HCT116 (cell line): Measurements from ENCODE around the gene WDFY2. TPM values are rescaled to one million over a fixed set of nuclear protein-coding genes. Genes with fewer than 3 reads are reported as not detected.

Experiments used
- ATAC-seq: fragments of 200-7000 bp; cut with Tn5 transposase; 2 replicates; pipeline ENCODE4 v1.9.1; 2020; ENCODE audit warnings: mild to moderate bottlenecking, moderate library complexity
- BruUV-seq: library from RNA; stranded (reverse); fragments of 400-500 nt; replicated peaks from 2 replicates; lab custom pipeline; 2021; lab: Mats Ljungman, UMichigan
- CTCF ChIA-PET: fragments of 300-600 bp; sonication (Branson Sonifier 250); formaldehyde crosslinking; loops from one replicate; lab custom pipeline; 2021; ENCODE audit warnings: antibody characterized with exemption; lab: Charles Lee
- POLR2A ChIA-PET: fragments of 300-600, 350-600 bp; sonication (Branson Sonifier 250); formaldehyde crosslinking; loops from one replicate; lab custom pipeline; 2021; ENCODE audit warnings: antibody characterized with exemption; lab: Charles Lee
- RAD21 ChIA-PET, 2 experiments: fragments of 300-600 bp; sonication (Branson Sonifier 250); formaldehyde crosslinking; loops; one replicate each; lab custom pipeline; 2023; ENCODE audit warnings: low total read pairs in 2 of 2; ENCODE audit not compliant: uncharacterized antibody in 2 of 2, unreplicated experiment in 2 of 2, low non-redundant PET in 1 of 2; lab: Charles Lee
- DNase-seq: peaks from one replicate; pipeline ENCODE4 v3.0.0-alpha.2; 2010; ENCODE audit warnings: low read depth, low spot score
- H2AFZ ChIP-seq: fragments of 200-600 bp; shearing (Covaris generic), sonication (generic); 2 replicates; pipeline ENCODE4 v1.6.1; 2017; ENCODE audit warnings: low read depth, mixed run types, mixed read lengths, antibody characterized with exemption, low read length; ENCODE audit not compliant: poor library complexity, severe bottlenecking
- H3K27ac ChIP-seq: 2 replicates; pipeline ENCODE4 v1.5.1; 2012; ENCODE audit warnings: low read depth, low read length
- H3K27me3 ChIP-seq: fragments of 200-600 bp; sonication (generic); 2 replicates; pipeline ENCODE4 v1.6.1; 2016; ENCODE audit warnings: mixed run types, low read length, mixed read lengths; ENCODE audit not compliant: insufficient read depth
- H3K36me3 ChIP-seq, 2 experiments: fragments of 200-500 bp in 1 of 2; fragments of 200-600 bp in 1 of 2; sonication (Bioruptor generic) in 1 of 2; sonication (generic) in 1 of 2; 2 replicates each; pipeline versions ENCODE4 v1.5.1 to v1.6.1; 2014 to 2016; ENCODE audit warnings: low read length in 2 of 2, inconsistent platforms in 1 of 2, mixed read lengths in 1 of 2, mixed run types in 1 of 2; ENCODE audit not compliant: insufficient read depth in 2 of 2, control insufficient read depth in 1 of 2
- H3K4me1 ChIP-seq, 2 experiments: fragments of 200-600 bp in 1 of 2; sonication (generic) in 1 of 2; 2 replicates each; pipeline versions ENCODE4 v1.5.1 to v1.6.1; 2012 to 2017; ENCODE audit warnings: low read length in 2 of 2, inconsistent platforms in 1 of 2, mild to moderate bottlenecking in 1 of 2, mixed read lengths in 1 of 2, mixed run types in 1 of 2, moderate library complexity in 1 of 2; ENCODE audit not compliant: insufficient read depth in 2 of 2, control insufficient read depth in 1 of 2
- H3K4me2 ChIP-seq: fragments of 200-600 bp; sonication (generic); 2 replicates; pipeline ENCODE4 v1.6.1; 2017; ENCODE audit warnings: mixed run types, low read length, mixed read lengths
- H3K4me3 ChIP-seq, 2 experiments: fragments of 200-600 bp in 1 of 2; sonication (generic) in 1 of 2; replicated peaks in 1 of 2; 2 replicates each; pipeline ENCODE4 v1.5.1; 2011 to 2016; ENCODE audit warnings: low read length in 2 of 2, control low read depth in 1 of 2, low read depth in 1 of 2, mild to moderate bottlenecking in 1 of 2, mixed read lengths in 1 of 2, mixed run types in 1 of 2
- H3K79me2 ChIP-seq: fragments of 200-600 bp; sonication (generic); 2 replicates; pipeline ENCODE4 v1.6.1; 2017; ENCODE audit warnings: mild to moderate bottlenecking, mixed run types, low read length, moderate library complexity, mixed read lengths; ENCODE audit not compliant: insufficient read depth
- H3K9ac ChIP-seq: fragments of 200-600 bp; sonication (generic); 2 replicates; pipeline ENCODE4 v1.6.1; 2016; ENCODE audit warnings: low read length, mixed read lengths
- H3K9me2 ChIP-seq: fragments of 200-600 bp; sonication (generic), shearing (Covaris generic); 2 replicates; pipeline ENCODE4 v1.6.1; 2017; ENCODE audit warnings: mixed run types, mild to moderate bottlenecking, moderate library complexity; ENCODE audit not compliant: insufficient read depth
- H3K9me3 ChIP-seq, 2 experiments: fragments of 200-500 bp in 1 of 2; fragments of 200-600 bp in 1 of 2; sonication (Bioruptor generic) in 1 of 2; sonication (generic) in 1 of 2; 2 replicates each; pipeline ENCODE4 v1.6.1; 2014 to 2017; ENCODE audit warnings: low read length in 2 of 2, mixed read lengths in 2 of 2, inconsistent platforms in 1 of 2, low read depth in 1 of 2, mild to moderate bottlenecking in 1 of 2, mixed run types in 1 of 2, moderate library complexity in 1 of 2; ENCODE audit not compliant: control insufficient read depth in 1 of 2, insufficient read depth in 1 of 2
- H4K20me1 ChIP-seq: fragments of 200-600 bp; sonication (generic), shearing (Covaris generic); 2 replicates; pipeline ENCODE4 v1.6.1; 2017; ENCODE audit warnings: mixed run types, mild to moderate bottlenecking, moderate library complexity; ENCODE audit not compliant: insufficient read depth
- CBX3 ChIP-seq: IDR thresholded peaks from 2 replicates; pipeline ENCODE4 v1.6.1; 2012; ENCODE audit warnings: low read depth
- ELF1 ChIP-seq: IDR thresholded peaks from 2 replicates; pipeline ENCODE4 v1.6.1; 2012; ENCODE audit warnings: low read depth, borderline replicate concordance
- EZH2phosphoT487 ChIP-seq: fragments of 200-600 bp; IDR thresholded peaks from 2 replicates; pipeline ENCODE4 v1.6.1; 2018; ENCODE audit warnings: antibody characterized with exemption, borderline replicate concordance
- FOSL1 ChIP-seq: IDR thresholded peaks from 2 replicates; pipeline ENCODE4 v1.6.1; 2012; ENCODE audit warnings: low read depth
- MAX ChIP-seq: IDR thresholded peaks from 2 replicates; pipeline ENCODE4 v1.6.1; 2012
- POLR2A ChIP-seq: IDR thresholded peaks from 2 replicates; pipeline ENCODE4 v1.7.0; 2011; ENCODE audit warnings: borderline replicate concordance; ENCODE audit not compliant: insufficient read depth, insufficient read length; ENCODE audit errors: extremely low read depth
- POLR2AphosphoS5 ChIP-seq: IDR thresholded peaks from 2 replicates; pipeline ENCODE4 v1.6.1; 2011; ENCODE audit warnings: mild to moderate bottlenecking, low read depth, low read length, moderate library complexity
- SP1 ChIP-seq: IDR thresholded peaks from 2 replicates; pipeline ENCODE4 v1.6.1; 2012; ENCODE audit warnings: low read depth
- SRF ChIP-seq: IDR thresholded peaks from 2 replicates; pipeline ENCODE4 v1.6.1; 2012; ENCODE audit warnings: low read depth
- YY1 ChIP-seq: IDR thresholded peaks from 2 replicates; pipeline ENCODE4 v1.6.1; 2011; ENCODE audit warnings: low read length, low read depth, moderate library complexity, mild to moderate bottlenecking; ENCODE audit not compliant: insufficient replicate concordance; ENCODE audit errors: extremely low read depth
- intact Hi-C: fragments of 100-400 bp; cut with micrococcal nuclease; formaldehyde crosslinking; loops from 2 replicates; pipeline ENCODE4 v1.10.0; 2022
- total RNA-seq: library from RNA; stranded (reverse); gene quantifications from one replicate; pipeline ENCODE4 v1.2.1, GENCODE V29; 2021; ENCODE audit not compliant: unreplicated experiment
- TF ChIP-seq, protein P1 (sequence below), 3 experiments: fragments of 200-600 bp in 1 of 3; sonication (generic) in 1 of 3; IDR thresholded peaks in 2 of 3; conservative IDR thresholded peaks in 1 of 3; 2 replicates each; pipeline ENCODE4 v1.5.1; 2012 to 2017; ENCODE audit warnings: low read depth in 2 of 3, low read length in 2 of 3, antibody characterized with exemption in 1 of 3, borderline replicate concordance in 1 of 3, control low read depth in 1 of 3, mild to moderate bottlenecking in 1 of 3, mixed read lengths in 1 of 3, mixed run types in 1 of 3, moderate library complexity in 1 of 3; ENCODE audit not compliant: insufficient read depth in 1 of 3

WDFY2 gene
- total RNA-seq, 1 experiment from 2014 or later, result 6.1 TPM

DNA sequence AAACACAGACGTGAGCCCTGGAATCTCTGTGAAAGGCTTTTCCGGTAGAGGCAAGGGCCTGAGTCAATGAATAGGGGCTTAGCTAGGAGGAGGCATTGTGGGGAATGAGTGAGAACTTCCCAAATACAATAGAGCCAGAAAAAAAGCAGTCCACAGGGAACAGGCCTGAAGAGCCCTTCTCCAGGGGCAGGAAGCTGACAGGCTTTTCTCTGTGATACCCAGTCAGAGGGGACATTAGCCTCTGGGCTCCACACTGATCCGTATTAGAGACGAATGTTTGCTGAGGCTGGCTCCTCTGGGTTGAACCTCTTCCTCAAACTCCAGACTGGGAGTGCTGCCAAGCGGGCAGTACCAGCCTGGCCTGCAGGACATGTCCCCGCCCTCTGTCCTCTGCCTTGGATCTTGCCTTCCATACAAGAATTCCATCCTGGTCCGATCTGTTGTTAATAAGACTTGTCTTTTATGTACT is 217.4 kb downstream of the WDFY2 start:
- ChIA-PET RAD21 (no interaction called here), POLR2A (interaction anchor here (0.8 to 2.6 kb wide), 3 partner anchors 8 to 358 kb away, joined by 3 to 9 read pairs (median 3); partner anchors contain the start of gene INTS6), CTCF (interaction anchor here (0.7 to 1.3 kb wide), 6 partner anchors 13 to 676 kb away, joined by 3 to 9 read pairs (median 4); no protein-coding TSS in a partner anchor)
- ATAC-seq, result no peak
- H3K79me2 ChIP-seq, result no peaks in the 10 kb centered on the region
- H3K27ac ChIP-seq, result no peak overlapping the region
- no peaks in the 10 kb centered on the region for H4K20me1 ChIP-seq
- no peak overlapping the region for H3K9ac ChIP-seq
- H3K9me2 ChIP-seq, result no peaks in the 10 kb centered on the region
- no peak overlapping the region; a peak in 1 of 4 replicates for H3K4me3 ChIP-seq
- no TSS peak for BruUV-seq
- no peak overlapping the region for H2AFZ ChIP-seq
- DNase-seq, result no peak
- H3K27me3 ChIP-seq, result no peaks in the 10 kb centered on the region
- H3K4me1 ChIP-seq, result peaks cover 22 to 37% of the 10 kb centered on the region in 2 experiments
- H3K9me3 ChIP-seq, result no peaks in the 10 kb centered on the region
- intact Hi-C loops, result loop anchor here (2.0 to 5.0 kb wide), 2 partner anchors 349 to 651 kb away; partner anchors contain the start of genes INTS6 and VPS36
- peak overlapping the region; percentile 95 for H3K4me2 ChIP-seq
- no peak for TF ChIP-seq YY1
- TF ChIP-seq ELF1, result no peak
- no peak for TF ChIP-seq POLR2AphosphoS5
- no peak for TF ChIP-seq FOSL1
- no peak for TF ChIP-seq EZH2phosphoT487
- no peak for TF ChIP-seq SP1
- TF ChIP-seq, protein P1, sequence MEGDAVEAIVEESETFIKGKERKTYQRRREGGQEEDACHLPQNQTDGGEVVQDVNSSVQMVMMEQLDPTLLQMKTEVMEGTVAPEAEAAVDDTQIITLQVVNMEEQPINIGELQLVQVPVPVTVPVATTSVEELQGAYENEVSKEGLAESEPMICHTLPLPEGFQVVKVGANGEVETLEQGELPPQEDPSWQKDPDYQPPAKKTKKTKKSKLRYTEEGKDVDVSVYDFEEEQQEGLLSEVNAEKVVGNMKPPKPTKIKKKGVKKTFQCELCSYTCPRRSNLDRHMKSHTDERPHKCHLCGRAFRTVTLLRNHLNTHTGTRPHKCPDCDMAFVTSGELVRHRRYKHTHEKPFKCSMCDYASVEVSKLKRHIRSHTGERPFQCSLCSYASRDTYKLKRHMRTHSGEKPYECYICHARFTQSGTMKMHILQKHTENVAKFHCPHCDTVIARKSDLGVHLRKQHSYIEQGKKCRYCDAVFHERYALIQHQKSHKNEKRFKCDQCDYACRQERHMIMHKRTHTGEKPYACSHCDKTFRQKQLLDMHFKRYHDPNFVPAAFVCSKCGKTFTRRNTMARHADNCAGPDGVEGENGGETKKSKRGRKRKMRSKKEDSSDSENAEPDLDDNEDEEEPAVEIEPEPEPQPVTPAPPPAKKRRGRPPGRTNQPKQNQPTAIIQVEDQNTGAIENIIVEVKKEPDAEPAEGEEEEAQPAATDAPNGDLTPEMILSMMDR (IDR thresholded peaks at IDR 0.05 in 2 of 3, conservative IDR thresholded peaks at IDR 0.05 in 1 of 3; ENCODE audit: borderline replicate concordance in 1 of 3, insufficient read depth in 1 of 3, low read depth in 2 of 3, low read length in 2 of 3), result no peak
- no peak for TF ChIP-seq CBX3
- no peak for TF ChIP-seq MAX
- no peak for TF ChIP-seq SRF
- no peak for TF ChIP-seq POLR2A
- TF ChIP-seq, all 23 proteins: peak for 0
- no peaks in the 10 kb centered on the region for H3K36me3 ChIP-seq
